ENCODE data around the gene PFKFB3. TPM values are rescaled to one million over a fixed set of nuclear protein-coding genes. Genes with fewer than 3 reads are reported as not detected.
"Not testable (repeated sequence)": the region's sequence is repeated elsewhere in the genome, so short reads cannot be mapped to it uniquely, and the experiment has no call there.

PFKFB3 gene
- total and polyA plus RNA-seq, 7 donors = 25.4 to 704 (median 163) TPM

GRCh38 chr10:6280291-6280690 is 77.6 kb downstream of the PFKFB3 start:
- 75 to 80% (median 75%) methylated on average over 8 of the region's 8 CpGs for WGBS, 3 donors
- H3K4me3 ChIP-seq = no peak overlapping the region
- H3K4me1 ChIP-seq = peaks cover 6% of the 10 kb centered on the region
- ATAC-seq (no peak), DNase-seq (no peak)
- H3K27me3 ChIP-seq (ENCODE audit: insufficient read depth in 3 of 3, low read length in 2 of 3) = no peaks in the 10 kb centered on the region
- H3K36me3 ChIP-seq (ENCODE audit: insufficient read depth in 1 of 2, low read depth in 1 of 2) = no peaks in the 10 kb centered on the region
- intact Hi-C loops (cut with DNase I) = no loop called here
- no peaks in the 10 kb centered on the region for H3K9me3 ChIP-seq
- no peak overlapping the region for H3K27ac ChIP-seq
- no peak for TF ChIP-seq CTCF (IDR thresholded peaks at IDR 0.05)

DNA sequence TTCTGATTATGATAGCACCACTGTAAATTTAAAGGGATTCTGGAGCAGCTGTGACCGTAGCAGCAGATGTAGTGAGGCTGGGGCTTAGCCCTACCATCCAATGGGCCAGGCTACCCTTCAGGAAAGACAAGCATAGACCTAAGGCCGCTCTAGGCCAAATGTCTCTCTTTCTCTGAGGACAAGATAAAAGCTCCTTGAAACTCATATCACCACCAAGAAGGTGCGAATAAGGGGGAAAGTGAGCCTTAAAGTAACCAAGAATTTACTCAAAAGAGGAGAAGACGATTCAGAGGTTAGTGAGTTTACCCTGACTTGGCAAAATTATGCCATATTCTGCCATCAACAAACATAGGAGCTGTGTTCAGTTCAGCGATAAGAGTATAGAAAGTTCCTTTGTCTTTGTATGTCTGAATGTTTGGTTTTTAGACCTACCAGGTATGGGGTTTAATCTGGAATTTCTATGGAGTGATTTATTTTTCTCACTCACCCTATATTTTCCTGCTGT is 79.8 kb downstream of the PFKFB3 start:
- intact Hi-C loops (cut with DNase I) = no loop called here
- no peak overlapping the region for H3K4me3 ChIP-seq
- ATAC-seq (no peak), DNase-seq (no peak)
- H3K27ac ChIP-seq = no peak overlapping the region
- TF ChIP-seq CTCF (IDR thresholded peaks at IDR 0.05) = no peak
- H3K4me1 ChIP-seq = no peaks in the 10 kb centered on the region
- WGBS, 3 donors = 91 to 94% (median 93%) methylated on average over 5 of the region's 5 CpGs
- no peaks in the 10 kb centered on the region for H3K27me3 ChIP-seq (ENCODE audit: insufficient read depth in 3 of 3, low read length in 2 of 3)
- no peaks in the 10 kb centered on the region for H3K9me3 ChIP-seq
- H3K36me3 ChIP-seq (ENCODE audit: insufficient read depth in 1 of 2, low read depth in 1 of 2) = no peaks in the 10 kb centered on the region

- no peak overlapping the region for H3K4me3 ChIP-seq
- no peak for TF ChIP-seq CTCF (IDR thresholded peaks at IDR 0.05)
- ATAC-seq (no peak), DNase-seq (no peak)
- no peak overlapping the region for H3K27ac ChIP-seq
- intact Hi-C loops (cut with DNase I) = no loop called here
- H3K4me1 ChIP-seq = no peaks in the 10 kb centered on the region
- no peaks in the 10 kb centered on the region for H3K9me3 ChIP-seq
- 81 to 88% (median 84%) methylated on average over 8 of the region's 8 CpGs for WGBS, 3 donors
- H3K36me3 ChIP-seq (ENCODE audit: insufficient read depth in 1 of 2, low read depth in 1 of 2) = no peaks in the 10 kb centered on the region
- no peaks in the 10 kb centered on the region for H3K27me3 ChIP-seq (ENCODE audit: insufficient read depth in 3 of 3, low read length in 2 of 3)
Measured at GRCh38 chr10:6283655-6284054, 80.9 kb downstream of the PFKFB3 start.

DNA sequence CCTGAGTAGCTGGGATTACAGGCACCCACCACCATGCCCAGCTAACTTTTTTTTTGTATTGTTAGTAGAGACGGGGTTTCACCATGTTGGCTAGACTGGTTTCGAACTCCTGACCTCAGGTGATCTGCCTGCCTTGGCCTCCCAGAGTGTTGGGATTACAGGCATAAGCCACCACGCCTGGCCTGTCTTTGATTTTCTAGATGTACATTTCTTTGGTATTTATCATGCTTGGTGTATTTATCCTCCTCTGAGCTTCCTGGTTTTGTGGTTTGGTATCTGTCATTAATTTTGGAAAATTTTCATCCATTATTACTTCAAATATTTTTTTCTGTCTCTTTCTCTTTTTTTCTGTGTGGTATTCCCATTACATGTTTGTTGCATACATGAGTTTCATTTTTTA is 87.9 kb downstream of the PFKFB3 start:
- H3K4me3 ChIP-seq; DNase-seq; intact Hi-C loops (cut with DNase I); H3K27me3 ChIP-seq (ENCODE audit: insufficient read depth in 3 of 3, low read length in 2 of 3); H3K27ac ChIP-seq; H3K9me3 ChIP-seq; H3K36me3 ChIP-seq (ENCODE audit: insufficient read depth in 1 of 2, low read depth in 1 of 2); H3K4me1 ChIP-seq; ATAC-seq: not testable (repeated sequence)
- 96 to 97% (median 96%) methylated on average over 3 of the region's 3 CpGs for WGBS, 3 donors

GRCh38 chr10:6292741-6293151 is 90.0 kb downstream of the PFKFB3 start:
- Histone ChIP-seq H3K4me1 (no peaks in the 10 kb centered on the region), H3K36me3 (ENCODE audit: insufficient read depth in 1 of 2, low read depth in 1 of 2) (no peaks in the 10 kb centered on the region), H3K9me3 (no peaks in the 10 kb centered on the region), H3K27ac (no peak overlapping the region), H3K27me3 (ENCODE audit: insufficient read depth in 3 of 3, low read length in 2 of 3) (no peaks in the 10 kb centered on the region), H3K4me3 (no peak overlapping the region)
- intact Hi-C loops (cut with DNase I) = no loop called here
- DNase-seq (no peak), ATAC-seq (no peak)
- 37 to 44% (median 40%) methylated on average over 7 of the region's 7 CpGs for WGBS, 3 donors
- no peak for TF ChIP-seq CTCF (IDR thresholded peaks at IDR 0.05)

DNA sequence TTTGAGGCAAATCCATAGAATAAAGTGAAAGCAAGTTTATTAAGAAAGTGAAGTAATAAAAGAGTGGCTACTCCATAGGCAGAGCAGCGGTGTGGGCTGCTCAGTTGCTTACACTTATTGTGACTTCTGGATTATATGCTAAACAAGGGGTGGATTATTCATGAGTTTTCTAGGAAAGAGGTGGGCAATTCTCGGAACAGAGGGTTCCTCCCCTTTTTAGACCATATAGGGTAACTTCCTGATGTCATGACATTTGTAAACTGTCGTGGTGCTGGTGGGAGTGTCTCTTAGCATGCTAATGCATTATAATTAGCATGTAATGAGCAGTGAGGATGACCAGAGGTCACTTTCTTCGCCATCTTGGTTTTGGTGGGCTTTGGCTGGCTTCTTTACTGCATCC is 93.7 kb downstream of the PFKFB3 start:
- H3K4me3 ChIP-seq; ATAC-seq; DNase-seq; H3K27me3 ChIP-seq (ENCODE audit: insufficient read depth in 3 of 3, low read length in 2 of 3); intact Hi-C loops (cut with DNase I); H3K36me3 ChIP-seq (ENCODE audit: insufficient read depth in 1 of 2, low read depth in 1 of 2); H3K4me1 ChIP-seq; H3K27ac ChIP-seq; H3K9me3 ChIP-seq: not testable (repeated sequence)
- WGBS, 3 donors = 67 to 74% (median 70%) methylated on average over 4 of the region's 4 CpGs

Measured in psoas muscle (tissue), 8 donors.